Muscle layer of duodenum (tissue), 2 donors: ENCODE measurements around the gene NEDD4L.
"Not testable (repeated sequence)": the region's sequence is repeated elsewhere in the genome, so short reads cannot be mapped to it uniquely, and the experiment has no call there.

Experiments
- H3K27ac ChIP-seq: one replicate; pipeline ENCODE4 v1.7.0; 2013; ENCODE audit warnings: mild to moderate bottlenecking, low read length
- H3K27me3 ChIP-seq: one replicate; pipeline ENCODE4 v1.7.0; 2013; ENCODE audit warnings: low read depth, mild to moderate bottlenecking, control low read depth, low read length
- H3K36me3 ChIP-seq, 2 donors: one replicate each; pipeline ENCODE4 v1.7.0; 2013; ENCODE audit warnings: low read length in 2 of 2, control low read depth in 1 of 2, mild to moderate bottlenecking in 1 of 2; ENCODE audit not compliant: insufficient read depth in 2 of 2, control insufficient read depth in 1 of 2
- H3K4me1 ChIP-seq, 2 donors: one replicate each; pipeline ENCODE4 v1.7.0; 2013; ENCODE audit warnings: low read length in 2 of 2, mild to moderate bottlenecking in 2 of 2, control low read depth in 1 of 2, moderate library complexity in 1 of 2; ENCODE audit not compliant: insufficient read depth in 2 of 2, control insufficient read depth in 1 of 2
- H3K4me3 ChIP-seq, 2 donors: one replicate each; pipeline ENCODE4 v1.7.0; 2013; ENCODE audit warnings: low read length in 2 of 2, low read depth in 1 of 2, mild to moderate bottlenecking in 1 of 2
- H3K9me3 ChIP-seq, 2 donors: one replicate each; pipeline ENCODE4 v1.7.0; 2013; ENCODE audit warnings: low read length in 2 of 2, control low read depth in 1 of 2, mild to moderate bottlenecking in 1 of 2; ENCODE audit not compliant: control insufficient read depth in 1 of 2
- donor health status: healthy.

Gene NEDD4L

GRCh38 chr18:58379443-58379842, 335.4 kb downstream of the NEDD4L start:
- Histone ChIP-seq H3K9me3 (no peaks in the 10 kb centered on the region), H3K27ac (no peak overlapping the region), H3K27me3 (no peaks in the 10 kb centered on the region), H3K4me1 (no peaks in the 10 kb centered on the region), H3K4me3 (no peak overlapping the region), H3K36me3 (peaks cover 3 to 10% of the 10 kb centered on the region in 2 donors)

- not testable (repeated sequence) for H3K4me3 ChIP-seq, H3K27ac ChIP-seq, H3K4me1 ChIP-seq, H3K9me3 ChIP-seq, H3K27me3 ChIP-seq
- peaks cover 3 to 16% of the 10 kb centered on the region in 2 donors for H3K36me3 ChIP-seq
Measured at GRCh38 chr18:58380113-58380512, 336.1 kb downstream of the NEDD4L start.

DNA sequence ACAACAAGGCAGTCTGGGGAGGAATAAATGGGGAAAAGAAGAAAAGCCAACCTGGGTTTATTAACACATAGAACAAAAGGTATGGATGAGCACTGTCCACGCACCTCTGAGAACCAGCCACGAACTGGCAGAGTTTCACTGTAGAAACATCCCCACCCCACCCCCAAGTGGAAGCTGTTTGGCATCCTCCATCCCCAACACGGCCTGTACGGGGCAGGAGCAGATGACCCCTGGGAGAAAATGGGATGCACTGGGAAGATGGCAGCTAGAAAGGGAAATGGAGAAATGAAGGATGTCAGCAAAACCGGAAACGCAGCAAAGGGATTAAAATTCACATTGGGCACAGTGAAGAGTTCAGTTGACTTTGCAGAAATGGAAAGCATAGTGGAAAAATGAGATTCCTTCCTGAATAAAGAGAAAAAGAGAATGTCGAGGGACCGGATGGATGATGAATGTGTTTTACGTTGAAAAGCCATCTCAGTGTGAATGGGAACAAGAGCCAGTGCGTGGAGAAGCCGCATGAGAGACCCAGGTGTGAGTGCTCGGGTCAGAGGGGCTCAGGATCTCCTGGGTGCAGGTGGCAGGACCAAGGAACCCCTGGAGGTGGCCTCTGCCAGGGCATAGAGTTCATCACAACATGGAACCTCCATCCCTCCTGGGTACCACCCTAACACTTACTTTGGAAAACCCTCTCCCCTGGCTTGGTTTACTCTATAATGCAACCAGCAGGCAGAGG, 337.8 kb downstream of the NEDD4L start:
- H3K36me3 ChIP-seq: peaks cover 3 to 16% of the 10 kb centered on the region in 2 donors

DNA sequence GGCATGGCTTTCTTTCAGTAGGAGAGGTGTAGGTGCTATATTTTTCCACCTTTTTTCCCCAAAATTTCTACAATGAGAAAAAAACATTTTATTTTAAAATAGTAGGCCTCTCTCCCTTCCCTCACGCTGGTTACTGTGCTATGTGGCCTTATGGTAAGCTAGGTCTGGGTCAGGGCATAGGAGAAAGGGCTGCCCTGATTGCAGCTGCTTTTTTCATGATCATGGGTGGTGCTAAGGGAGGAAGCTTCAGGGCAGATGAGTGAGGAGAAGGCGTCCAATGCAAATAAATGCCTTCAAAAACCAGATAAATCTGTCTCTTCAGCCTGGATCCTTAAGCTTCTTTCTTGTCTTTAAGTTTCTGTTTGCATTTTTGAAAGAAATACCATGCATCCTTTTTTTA, 338.4 kb downstream of the NEDD4L start:
- no peak overlapping the region for H3K4me3 ChIP-seq
- peaks cover 3 to 16% of the 10 kb centered on the region in 2 donors for H3K36me3 ChIP-seq
- H3K27me3 ChIP-seq: no peaks in the 10 kb centered on the region
- H3K4me1 ChIP-seq: no peaks in the 10 kb centered on the region
- no peak overlapping the region for H3K27ac ChIP-seq
- no peaks in the 10 kb centered on the region for H3K9me3 ChIP-seq

More for the DNA sequence above, 337.8 kb downstream of the NEDD4L start:
- Histone ChIP-seq H3K4me1 (no peaks in the 10 kb centered on the region), H3K9me3 (no peaks in the 10 kb centered on the region), H3K4me3 (no peak overlapping the region), H3K27me3 (no peaks in the 10 kb centered on the region), H3K27ac (no peak overlapping the region)

GRCh38 chr18:58385472-58385871, 341.4 kb downstream of the NEDD4L start:
- no peaks in the 10 kb centered on the region for H3K4me1 ChIP-seq
- H3K9me3 ChIP-seq: no peaks in the 10 kb centered on the region
- H3K27ac ChIP-seq: no peak overlapping the region
- H3K27me3 ChIP-seq: no peaks in the 10 kb centered on the region
- H3K4me3 ChIP-seq: no peak overlapping the region
- peaks cover 0 to 21% of the 10 kb centered on the region in 2 donors for H3K36me3 ChIP-seq

DNA sequence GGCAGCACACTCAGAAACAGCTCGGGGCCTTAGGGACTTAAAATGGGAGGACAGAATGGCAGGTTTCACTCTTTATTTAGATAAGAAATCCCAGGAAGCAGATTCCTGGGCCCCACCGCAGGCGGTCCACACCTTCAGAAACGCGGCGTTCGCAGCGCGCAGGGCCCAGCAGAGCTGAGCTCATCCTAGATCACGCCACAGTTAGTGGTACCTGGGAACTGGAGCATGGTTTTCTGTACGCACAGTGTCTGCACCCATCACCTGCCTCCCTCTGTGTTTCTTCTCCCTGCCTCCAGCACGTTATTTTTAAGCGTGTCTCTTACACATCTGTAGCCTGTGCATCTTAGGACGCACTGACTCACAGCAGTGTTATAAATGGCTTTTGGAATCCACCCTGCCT, 342.8 kb downstream of the NEDD4L start:
- peaks cover 0 to 16% of the 10 kb centered on the region in 2 donors for H3K36me3 ChIP-seq

GRCh38 chr18:58387716-58388115, 343.7 kb downstream of the NEDD4L start:
- H3K4me1 ChIP-seq: peaks cover 12 to 17% of the 10 kb centered on the region in 2 donors
- no peak overlapping the region for H3K4me3 ChIP-seq
- H3K27ac ChIP-seq: no peak overlapping the region
- H3K27me3 ChIP-seq: no peaks in the 10 kb centered on the region
- peaks cover 0 to 15% of the 10 kb centered on the region in 2 donors for H3K36me3 ChIP-seq
- no peaks in the 10 kb centered on the region for H3K9me3 ChIP-seq

More for the DNA sequence above, 342.8 kb downstream of the NEDD4L start:
- H3K27ac ChIP-seq: no peak overlapping the region
- no peak overlapping the region for H3K4me3 ChIP-seq
- H3K9me3 ChIP-seq: no peaks in the 10 kb centered on the region
- no peaks in the 10 kb centered on the region for H3K27me3 ChIP-seq
- peaks cover 5 to 7% of the 10 kb centered on the region in 2 donors for H3K4me1 ChIP-seq

GRCh38 chr18:58388736-58389135, 344.7 kb downstream of the NEDD4L start:
- Histone ChIP-seq H3K36me3 (peaks cover 0 to 21% of the 10 kb centered on the region in 2 donors), H3K27me3 (no peaks in the 10 kb centered on the region), H3K27ac (no peak overlapping the region), H3K4me1 (peaks cover 12 to 25% of the 10 kb centered on the region in 2 donors), H3K9me3 (no peaks in the 10 kb centered on the region), H3K4me3 (no peak overlapping the region)

- H3K36me3 ChIP-seq: peaks cover 0 to 19% of the 10 kb centered on the region in 2 donors
- H3K27ac ChIP-seq: no peak overlapping the region
- peaks cover 12 to 25% of the 10 kb centered on the region in 2 donors for H3K4me1 ChIP-seq
- H3K9me3 ChIP-seq: no peaks in the 10 kb centered on the region
- H3K27me3 ChIP-seq: no peaks in the 10 kb centered on the region
- H3K4me3 ChIP-seq: no peak overlapping the region
Measured at GRCh38 chr18:58389745-58390144, 345.7 kb downstream of the NEDD4L start.

DNA sequence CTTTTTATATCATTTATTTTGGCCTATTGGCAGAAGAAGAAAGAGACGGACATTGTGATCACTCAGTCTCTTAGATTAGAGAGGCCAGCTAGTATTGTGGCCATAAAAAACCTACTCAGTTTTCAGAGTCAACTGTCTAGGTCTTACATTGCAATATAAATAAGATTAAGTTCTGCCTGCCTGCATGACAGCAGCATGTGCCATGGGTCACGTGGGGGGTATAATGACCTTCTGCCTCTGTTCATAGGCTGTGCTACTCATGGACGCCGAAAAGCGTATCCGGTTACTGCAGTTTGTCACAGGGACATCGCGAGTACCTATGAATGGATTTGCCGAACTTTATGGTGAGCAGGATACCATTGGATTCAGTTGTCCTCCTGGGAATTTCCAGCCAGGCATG, 346.4 kb downstream of the NEDD4L start:
- Histone ChIP-seq H3K9me3 (no peaks in the 10 kb centered on the region), H3K4me1 (peaks cover 12 to 25% of the 10 kb centered on the region in 2 donors), H3K27me3 (no peaks in the 10 kb centered on the region), H3K36me3 (peaks cover 0 to 13% of the 10 kb centered on the region in 2 donors), H3K27ac (no peak overlapping the region), H3K4me3 (no peak overlapping the region)

DNA sequence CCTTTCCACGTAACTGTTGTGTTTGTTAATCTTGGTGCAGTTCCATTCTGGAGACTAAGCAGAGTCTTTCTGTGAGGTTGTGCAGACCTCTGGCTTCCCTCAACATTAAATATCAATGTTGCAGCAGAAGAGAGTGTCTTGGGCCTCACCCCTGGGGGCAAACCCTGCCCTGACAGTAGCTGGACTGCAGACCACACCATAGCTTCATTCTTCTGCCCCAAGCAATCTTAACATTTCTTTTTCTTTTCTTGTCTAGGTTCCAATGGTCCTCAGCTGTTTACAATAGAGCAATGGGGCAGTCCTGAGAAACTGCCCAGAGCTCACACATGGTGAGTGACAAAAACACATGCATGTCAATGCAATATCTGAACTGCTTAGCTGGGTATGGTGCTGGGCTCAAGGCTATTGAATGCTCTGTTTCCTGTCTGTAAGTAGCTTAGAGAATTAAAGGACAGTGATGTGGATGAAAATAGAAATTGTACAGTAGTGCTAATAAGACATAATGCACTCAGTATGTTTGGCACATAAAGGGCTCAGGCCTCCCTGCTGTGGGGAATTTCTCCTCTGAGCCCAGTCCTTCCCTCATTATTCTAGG, 347.3 kb downstream of the NEDD4L start:
- Histone ChIP-seq H3K36me3 (peaks cover 0 to 11% of the 10 kb centered on the region in 2 donors), H3K27ac (no peak overlapping the region), H3K27me3 (no peaks in the 10 kb centered on the region), H3K4me3 (no peak overlapping the region), H3K4me1 (peaks cover 12 to 25% of the 10 kb centered on the region in 2 donors), H3K9me3 (no peaks in the 10 kb centered on the region)
